ENCODE measurements around the gene EEF1AKMT2. TPM values are rescaled to one million over a fixed set of nuclear protein-coding genes. Genes with fewer than 3 reads are reported as not detected.

EEF1AKMT2 gene
- total and polyA plus RNA-seq, 9 of the 15 experiments (the other 6 are each of a cell fraction or from before 2014, with no cell fraction given) = 9.3 to 34.3 (median 23.7) TPM

DNA sequence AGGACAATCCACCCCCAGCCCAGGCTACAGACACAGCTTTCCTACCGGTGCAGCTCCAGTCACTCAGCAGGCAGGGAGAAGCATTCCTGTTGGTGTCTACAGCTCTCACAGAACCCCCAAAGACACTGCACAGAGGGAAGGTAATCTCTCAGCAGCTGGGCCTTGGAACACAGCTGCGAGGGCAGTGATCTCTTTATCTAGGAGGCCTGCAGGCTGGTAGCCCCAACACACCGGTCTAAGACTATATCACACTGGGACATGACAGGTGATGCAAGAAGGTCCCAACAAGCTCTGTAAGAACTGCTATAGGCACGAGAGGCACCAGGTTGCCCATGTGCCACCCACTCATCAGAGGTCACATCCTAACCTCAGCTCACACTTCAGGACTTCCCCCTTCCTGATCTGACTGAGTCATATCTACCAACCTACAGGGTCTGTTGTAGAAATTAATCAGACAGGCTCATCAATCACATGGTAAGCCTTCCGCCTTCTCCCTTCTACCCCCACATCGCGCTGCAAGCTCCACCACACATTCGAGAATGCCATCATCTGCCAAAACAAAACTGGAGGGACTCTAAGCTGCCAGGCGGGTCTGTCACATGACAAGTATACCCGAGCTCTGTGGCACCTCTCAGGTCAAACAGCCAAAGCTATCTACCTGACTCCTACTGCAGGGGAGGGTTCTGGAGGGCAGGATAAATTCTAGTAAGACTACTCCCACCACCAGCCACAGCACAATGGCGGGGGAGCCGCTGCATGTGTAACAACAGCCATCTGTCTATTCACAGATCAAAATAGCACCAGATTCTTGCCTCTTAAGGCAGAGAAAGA, 73.6 kb downstream of the EEF1AKMT2 start (continued):
- TF ChIP-seq, protein P1, sequence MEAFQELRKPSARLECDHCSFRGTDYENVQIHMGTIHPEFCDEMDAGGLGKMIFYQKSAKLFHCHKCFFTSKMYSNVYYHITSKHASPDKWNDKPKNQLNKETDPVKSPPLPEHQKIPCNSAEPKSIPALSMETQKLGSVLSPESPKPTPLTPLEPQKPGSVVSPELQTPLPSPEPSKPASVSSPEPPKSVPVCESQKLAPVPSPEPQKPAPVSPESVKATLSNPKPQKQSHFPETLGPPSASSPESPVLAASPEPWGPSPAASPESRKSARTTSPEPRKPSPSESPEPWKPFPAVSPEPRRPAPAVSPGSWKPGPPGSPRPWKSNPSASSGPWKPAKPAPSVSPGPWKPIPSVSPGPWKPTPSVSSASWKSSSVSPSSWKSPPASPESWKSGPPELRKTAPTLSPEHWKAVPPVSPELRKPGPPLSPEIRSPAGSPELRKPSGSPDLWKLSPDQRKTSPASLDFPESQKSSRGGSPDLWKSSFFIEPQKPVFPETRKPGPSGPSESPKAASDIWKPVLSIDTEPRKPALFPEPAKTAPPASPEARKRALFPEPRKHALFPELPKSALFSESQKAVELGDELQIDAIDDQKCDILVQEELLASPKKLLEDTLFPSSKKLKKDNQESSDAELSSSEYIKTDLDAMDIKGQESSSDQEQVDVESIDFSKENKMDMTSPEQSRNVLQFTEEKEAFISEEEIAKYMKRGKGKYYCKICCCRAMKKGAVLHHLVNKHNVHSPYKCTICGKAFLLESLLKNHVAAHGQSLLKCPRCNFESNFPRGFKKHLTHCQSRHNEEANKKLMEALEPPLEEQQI (IDR thresholded peaks at IDR 0.05) = no peak; the same call in 1 of the 2 replicates
- peak; percentile 84 for TF ChIP-seq HDAC3 (IDR thresholded peaks at IDR 0.05; ENCODE audit: borderline replicate concordance, partially characterized antibody)
- TF ChIP-seq, protein P2, sequence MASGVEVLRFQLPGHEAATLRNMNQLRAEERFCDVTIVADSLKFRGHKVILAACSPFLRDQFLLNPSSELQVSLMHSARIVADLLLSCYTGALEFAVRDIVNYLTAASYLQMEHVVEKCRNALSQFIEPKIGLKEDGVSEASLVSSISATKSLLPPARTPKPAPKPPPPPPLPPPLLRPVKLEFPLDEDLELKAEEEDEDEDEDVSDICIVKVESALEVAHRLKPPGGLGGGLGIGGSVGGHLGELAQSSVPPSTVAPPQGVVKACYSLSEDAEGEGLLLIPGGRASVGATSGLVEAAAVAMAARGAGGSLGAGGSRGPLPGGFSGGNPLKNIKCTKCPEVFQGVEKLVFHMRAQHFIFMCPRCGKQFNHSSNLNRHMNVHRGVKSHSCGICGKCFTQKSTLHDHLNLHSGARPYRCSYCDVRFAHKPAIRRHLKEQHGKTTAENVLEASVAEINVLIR (CRISPR knock-in tag; IDR thresholded peaks at IDR 0.05) = no peak
- TF ChIP-seq MAFG (tag; conservative IDR thresholded peaks at IDR 0.05) = no peak
- TF ChIP-seq GABPA (tag; conservative IDR thresholded peaks at IDR 0.05; ENCODE audit: low read depth) = no peak
- TF ChIP-seq TAF1 (IDR thresholded peaks at IDR 0.05; ENCODE audit: control insufficient read depth, extremely low read depth, insufficient read depth, low read length, severe bottlenecking) = peak; percentile 60
- peak; percentile 88 for TF ChIP-seq BRD9 (IDR thresholded peaks at IDR 0.05; ENCODE audit: low read depth, partially characterized antibody)
- TF ChIP-seq RBBP5 (IDR thresholded peaks at IDR 0.05; ENCODE audit: borderline replicate concordance, insufficient read depth, low read length, poor library complexity, severe bottlenecking) = no peak
- peak; percentile 98 for TF ChIP-seq CEBPG (CRISPR knock-in tag; IDR thresholded peaks at IDR 0.05)
- TF ChIP-seq CEBPG (tag; conservative IDR thresholded peaks at IDR 0.05 in 1 of 2, IDR thresholded peaks at IDR 0.05 in 1 of 2) = peak; percentile 74 to 91
- TF ChIP-seq, protein P3, sequence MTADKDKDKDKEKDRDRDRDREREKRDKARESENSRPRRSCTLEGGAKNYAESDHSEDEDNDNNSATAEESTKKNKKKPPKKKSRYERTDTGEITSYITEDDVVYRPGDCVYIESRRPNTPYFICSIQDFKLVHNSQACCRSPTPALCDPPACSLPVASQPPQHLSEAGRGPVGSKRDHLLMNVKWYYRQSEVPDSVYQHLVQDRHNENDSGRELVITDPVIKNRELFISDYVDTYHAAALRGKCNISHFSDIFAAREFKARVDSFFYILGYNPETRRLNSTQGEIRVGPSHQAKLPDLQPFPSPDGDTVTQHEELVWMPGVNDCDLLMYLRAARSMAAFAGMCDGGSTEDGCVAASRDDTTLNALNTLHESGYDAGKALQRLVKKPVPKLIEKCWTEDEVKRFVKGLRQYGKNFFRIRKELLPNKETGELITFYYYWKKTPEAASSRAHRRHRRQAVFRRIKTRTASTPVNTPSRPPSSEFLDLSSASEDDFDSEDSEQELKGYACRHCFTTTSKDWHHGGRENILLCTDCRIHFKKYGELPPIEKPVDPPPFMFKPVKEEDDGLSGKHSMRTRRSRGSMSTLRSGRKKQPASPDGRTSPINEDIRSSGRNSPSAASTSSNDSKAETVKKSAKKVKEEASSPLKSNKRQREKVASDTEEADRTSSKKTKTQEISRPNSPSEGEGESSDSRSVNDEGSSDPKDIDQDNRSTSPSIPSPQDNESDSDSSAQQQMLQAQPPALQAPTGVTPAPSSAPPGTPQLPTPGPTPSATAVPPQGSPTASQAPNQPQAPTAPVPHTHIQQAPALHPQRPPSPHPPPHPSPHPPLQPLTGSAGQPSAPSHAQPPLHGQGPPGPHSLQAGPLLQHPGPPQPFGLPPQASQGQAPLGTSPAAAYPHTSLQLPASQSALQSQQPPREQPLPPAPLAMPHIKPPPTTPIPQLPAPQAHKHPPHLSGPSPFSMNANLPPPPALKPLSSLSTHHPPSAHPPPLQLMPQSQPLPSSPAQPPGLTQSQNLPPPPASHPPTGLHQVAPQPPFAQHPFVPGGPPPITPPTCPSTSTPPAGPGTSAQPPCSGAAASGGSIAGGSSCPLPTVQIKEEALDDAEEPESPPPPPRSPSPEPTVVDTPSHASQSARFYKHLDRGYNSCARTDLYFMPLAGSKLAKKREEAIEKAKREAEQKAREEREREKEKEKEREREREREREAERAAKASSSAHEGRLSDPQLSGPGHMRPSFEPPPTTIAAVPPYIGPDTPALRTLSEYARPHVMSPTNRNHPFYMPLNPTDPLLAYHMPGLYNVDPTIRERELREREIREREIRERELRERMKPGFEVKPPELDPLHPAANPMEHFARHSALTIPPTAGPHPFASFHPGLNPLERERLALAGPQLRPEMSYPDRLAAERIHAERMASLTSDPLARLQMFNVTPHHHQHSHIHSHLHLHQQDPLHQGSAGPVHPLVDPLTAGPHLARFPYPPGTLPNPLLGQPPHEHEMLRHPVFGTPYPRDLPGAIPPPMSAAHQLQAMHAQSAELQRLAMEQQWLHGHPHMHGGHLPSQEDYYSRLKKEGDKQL (CRISPR knock-in tag; IDR thresholded peaks at IDR 0.05; ENCODE audit: borderline replicate concordance) = no peak
- no peak for TF ChIP-seq RBM39 (optimal IDR thresholded peaks at IDR 0.05; ENCODE audit: low read depth, low read length)
- peak; percentile 24 for TF ChIP-seq HNRNPLL (IDR thresholded peaks at IDR 0.05; ENCODE audit: low read depth, low read length, poor library complexity, severe bottlenecking)
- TF ChIP-seq ZNF584 (CRISPR knock-in tag; IDR thresholded peaks at IDR 0.05; ENCODE audit: low read depth) = peak; percentile 85
- TF ChIP-seq MEF2A (IDR thresholded peaks at IDR 0.05; ENCODE audit: control insufficient read depth, low read depth, low read length) = 0 out of 2 replicates have a peak, but pooled peaks have one; percentile 17
- TF ChIP-seq ZNF507 (tag; conservative IDR thresholded peaks at IDR 0.05) = no peak
- no peak for TF ChIP-seq RBM25 (IDR thresholded peaks at IDR 0.05; ENCODE audit: low read depth, low read length, severe bottlenecking)
